ENCODE results near the gene DYRK1A.
"Not testable (repeated sequence)": the region's sequence is repeated elsewhere in the genome, so short reads cannot be mapped to it uniquely, and the experiment has no call there.

DYRK1A gene

DNA sequence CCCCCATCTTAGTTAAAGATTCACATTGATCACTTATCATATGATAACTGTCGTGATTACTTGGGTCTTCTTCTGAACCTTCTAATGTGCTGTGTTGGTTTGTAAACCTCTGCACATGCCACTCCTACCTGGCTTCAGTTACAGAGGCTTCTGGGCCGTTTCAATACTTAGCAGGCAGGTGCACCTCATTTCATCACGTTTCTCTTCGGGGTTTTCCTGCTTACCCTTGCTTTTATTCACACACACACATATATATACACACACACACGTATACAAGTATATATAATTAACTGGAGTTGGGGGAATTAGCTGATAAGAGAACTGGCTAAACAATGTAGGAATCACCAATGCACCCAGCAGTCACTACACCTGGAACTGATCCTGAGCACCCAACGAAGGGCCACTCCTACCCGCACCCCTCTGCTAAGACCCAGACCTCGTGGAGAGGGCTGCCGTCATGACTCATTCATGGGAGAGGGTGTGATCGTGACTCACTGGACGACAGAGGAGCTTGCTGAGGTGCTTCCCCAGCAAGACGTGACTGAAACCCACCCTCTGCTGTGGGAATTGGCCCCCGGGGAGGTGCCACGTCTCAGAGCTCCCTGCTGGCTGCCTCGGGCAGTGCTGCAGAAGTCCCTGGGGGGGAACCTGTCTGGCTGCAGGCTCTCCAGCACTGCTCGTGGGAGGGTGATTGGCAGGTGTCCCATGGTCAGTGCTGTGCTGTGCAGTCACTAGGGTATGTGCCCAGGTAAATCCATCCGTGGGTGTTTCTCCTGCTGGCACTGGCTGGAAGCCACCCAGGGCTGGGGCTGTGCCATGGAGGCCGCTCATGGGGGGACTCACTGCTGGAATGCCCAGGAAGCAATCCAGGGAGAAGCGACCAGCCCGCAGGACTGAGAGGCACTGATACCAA is 166.6 kb downstream of the DYRK1A start:
- no peak for DNase-seq

DNA sequence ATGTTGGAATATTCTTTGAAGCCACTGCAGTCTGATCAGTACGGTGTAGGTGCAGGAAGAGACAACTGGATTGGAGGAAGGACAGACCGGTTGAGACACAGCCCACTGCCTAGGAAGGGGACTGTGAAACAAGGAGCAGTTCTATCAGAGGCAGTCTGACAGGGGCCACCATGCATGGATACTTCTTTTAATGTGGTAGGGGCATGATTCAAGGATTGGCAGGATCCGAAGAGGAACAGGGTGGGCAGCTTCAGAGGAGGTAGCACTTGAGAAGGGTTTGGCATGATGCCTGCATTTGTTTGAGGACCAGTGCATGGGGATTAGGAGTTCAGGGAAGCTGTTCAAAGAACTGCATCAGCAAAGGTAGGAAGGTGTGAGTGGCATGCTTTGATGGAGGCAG is 167.9 kb downstream of the DYRK1A start:
- DNase-seq, result no peak

DNA sequence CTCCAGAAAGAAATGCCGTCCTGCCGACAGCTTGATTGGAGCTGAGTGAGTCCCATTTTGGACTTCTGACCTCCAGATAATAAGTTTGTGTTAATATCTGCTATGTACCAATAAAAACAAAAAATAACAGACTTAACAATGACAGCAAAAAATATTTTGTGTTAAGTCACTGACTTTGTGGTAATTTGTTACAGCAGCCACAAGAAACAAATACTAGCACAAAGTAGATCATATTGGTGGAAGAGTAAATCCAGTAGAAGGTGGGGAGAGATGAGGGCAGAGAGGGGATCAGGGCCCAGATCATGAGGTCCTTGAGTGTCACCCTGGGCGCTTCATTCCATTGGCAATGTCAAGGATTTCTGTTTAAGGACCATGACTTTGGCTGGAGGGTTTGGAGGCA is 168.6 kb downstream of the DYRK1A start:
- no peak for DNase-seq

DNA sequence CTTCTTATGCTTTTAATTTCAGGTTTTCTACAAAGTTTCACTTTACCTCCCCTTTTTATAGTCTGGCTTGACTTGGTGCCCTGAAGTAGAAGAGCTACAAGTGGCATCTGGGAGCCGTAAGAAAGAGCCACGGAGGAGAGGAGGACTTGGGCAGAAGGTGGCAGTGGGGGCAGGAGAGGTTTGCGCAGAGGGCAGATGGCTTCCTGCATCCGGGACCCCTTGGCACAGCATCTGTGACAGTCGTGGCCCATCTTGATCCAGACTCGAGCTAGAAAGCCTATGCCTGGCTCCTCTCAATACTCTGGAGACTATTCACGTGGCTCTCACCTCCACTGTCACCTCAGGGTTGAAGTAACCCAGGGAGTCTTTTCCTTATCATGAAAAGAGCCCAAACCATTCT is 169.1 kb downstream of the DYRK1A start:
- DNase-seq, result no peak

DNA sequence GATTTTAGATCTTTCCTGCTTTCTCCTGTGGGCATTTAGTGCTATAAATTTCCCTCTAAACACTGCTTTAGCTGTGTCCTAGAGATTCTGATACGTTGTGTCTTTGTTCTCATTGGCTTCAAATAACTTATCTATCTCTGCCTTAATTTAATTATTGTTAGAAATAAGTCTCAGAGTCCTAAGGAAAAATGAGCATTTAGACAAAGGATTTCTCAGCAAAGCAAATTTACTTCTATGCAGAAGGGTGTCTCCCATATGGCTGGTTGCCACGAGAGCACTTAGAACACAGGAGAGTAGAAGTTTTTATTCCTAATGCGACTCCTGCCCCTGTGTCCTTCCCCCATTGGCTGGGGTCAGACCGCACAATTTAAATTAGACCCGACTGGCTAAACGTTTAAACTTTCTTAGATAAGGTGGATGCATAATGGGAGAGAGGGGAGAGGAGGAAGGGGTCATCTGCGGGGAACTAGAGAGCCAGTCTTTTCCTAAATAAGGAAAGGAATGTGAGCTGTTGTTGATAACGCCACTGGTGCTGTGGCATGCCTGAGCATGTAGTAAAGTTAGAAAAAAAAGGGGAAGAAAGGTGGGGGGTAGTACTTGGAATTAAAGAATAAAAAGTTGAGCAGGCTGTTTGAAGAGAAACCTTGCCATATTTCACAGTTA is 170.2 kb downstream of the DYRK1A start:
- DNase-seq, result no peak

DNA sequence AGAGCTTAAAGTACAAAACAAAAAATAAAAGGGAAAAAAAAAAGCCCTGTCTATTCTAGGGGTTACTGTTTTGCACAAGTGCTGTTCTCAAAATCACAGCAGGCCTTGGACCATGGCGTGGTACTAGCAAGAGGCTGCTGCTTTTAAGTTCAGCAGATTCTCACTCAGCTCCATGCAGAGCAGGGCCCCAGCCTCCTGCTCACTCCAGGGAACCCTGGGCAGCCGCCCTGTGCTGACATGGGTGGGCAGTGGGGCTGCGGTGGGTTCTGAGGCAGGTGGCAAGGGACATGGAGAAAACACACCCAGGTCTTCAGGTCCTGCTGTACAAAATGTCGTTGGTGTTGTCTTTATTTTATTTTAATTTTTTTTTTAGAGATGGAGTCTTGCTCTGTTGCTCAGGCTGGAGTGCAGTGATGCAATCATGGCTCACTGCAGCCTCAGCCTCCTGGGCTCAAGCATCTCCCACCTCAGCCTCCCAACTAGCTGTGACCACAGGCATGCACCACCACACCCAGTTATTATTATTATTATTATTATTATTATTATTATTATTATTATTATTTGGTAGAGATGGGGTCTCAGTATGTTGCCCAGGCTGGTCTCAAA is 170.9 kb downstream of the DYRK1A start:
- DNase-seq, result no peak

DNA sequence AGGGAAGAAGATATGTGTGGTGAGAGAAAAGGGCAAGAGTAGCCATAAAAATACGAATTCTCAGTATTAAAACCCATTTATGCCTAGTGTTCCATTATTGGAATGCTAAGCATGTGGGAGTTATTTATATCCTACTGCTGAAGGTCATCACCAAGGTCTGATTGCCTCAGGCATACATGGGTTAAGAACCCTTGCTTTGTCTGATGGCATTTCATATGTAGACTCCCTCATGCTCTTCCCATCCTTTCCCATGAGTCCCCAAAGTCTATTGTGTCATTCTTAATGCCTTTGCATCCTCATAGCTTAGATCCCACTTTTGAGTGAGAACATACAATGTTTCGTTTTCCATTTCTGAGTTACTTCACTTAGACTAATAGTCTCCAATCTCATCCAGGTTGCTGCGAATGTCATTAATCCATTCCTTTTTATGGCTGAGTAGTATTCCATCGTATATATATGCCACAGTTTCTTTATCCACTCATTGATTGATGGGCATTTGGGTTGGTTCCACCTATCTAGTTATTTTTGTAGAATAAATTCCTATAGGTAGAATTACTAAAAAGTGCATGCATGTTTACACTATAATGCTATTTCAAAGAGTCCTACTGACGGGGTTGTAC is 172.5 kb downstream of the DYRK1A start:
- no peak for DNase-seq

DNA sequence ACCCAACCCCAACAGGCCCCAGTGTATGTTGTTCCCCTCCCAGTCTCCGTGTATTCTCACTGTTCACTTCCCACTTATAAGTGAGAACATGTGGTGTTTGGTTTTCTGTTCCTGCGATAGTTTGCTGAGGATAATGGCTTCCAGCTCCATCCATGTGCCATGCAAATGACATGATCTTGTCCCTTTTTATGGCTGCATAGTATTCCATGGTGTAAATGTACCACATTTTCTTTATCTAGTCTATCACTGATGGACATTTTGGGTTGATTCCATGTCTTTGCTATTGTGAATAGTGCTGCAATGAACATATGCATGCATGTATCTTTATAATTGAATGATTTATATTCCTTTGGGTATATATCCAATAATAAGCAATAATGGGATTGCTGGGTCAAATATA is 174.6 kb downstream of the DYRK1A start:
- not testable (repeated sequence) for DNase-seq

DNA sequence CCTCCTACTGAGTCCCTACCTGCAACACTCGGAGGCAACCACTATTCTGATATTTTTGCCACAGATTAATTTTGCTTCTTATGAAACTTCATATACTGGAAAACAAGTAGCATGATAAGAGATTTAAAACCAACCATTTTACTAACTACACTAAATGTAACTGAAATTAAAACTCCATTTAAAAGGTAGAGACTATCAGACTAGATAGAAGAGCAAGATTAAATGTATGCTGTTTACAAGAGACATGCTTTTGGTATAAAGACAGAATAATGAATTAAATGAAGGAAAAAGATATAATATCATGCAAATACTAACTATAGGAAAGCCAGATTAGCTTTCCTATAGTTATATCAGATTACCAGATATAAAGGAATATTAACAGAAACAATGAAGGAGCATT is 175.9 kb downstream of the DYRK1A start:
- DNase-seq, result no peak

DNA sequence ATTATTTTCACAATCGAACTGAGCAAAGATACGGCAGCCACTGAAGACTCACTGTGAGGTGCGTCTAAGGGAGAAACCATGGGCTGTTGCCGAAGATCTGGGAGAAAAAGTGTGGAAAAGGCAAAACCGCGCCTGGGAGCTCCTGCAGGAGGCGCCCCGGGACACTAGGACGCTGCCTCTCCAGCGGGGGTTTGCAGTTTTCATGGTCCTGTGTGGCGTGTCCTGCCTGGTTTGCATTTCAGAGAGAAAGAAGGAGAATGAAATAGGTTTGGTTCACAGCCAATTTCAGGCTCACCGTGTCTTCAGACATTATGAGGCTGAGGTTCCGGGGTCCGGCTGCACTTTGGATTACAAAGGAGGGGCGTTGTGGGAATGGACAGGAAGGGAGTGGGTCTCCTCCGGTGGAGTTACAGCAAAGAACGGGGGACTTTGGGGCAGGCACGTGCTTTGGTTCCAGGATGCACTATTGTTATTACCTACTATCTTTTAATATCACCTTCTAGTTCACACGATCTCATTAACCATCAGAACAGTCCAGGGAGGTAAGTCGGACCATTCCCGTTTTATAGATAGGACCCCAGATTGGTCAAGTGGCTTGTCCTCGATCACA is 179.8 kb downstream of the DYRK1A start:
- no peak for DNase-seq

DNA sequence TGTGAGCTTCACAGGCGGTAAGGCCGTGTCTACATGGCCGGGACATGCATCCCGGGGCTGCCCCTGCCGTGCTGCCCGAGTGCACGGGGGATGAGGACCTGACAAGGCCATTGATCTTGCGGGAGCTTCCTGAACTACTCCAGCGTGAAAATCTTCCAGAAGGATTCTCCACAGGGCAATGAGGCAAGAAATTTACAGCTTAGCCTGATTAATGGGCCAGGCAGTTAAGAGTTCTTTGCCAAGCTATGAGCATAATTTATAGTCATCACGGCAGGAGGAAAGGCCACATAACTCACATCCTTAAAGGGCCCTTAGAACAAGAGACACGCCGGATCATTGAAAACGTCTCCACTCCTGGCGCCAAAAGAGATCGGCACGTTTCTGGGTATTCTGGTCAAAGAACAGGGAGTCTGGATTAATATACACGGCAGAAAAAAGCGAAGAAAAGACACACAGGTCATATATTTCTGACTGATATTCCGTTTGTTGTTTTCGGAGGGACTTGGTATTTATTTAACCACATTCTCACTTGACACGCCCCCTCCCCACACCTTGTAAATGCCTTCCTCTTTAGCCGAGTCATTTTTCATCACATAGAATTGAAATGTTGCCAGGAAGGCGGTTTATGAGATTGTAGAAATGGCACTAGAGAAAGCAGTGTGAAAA is 180.5 kb downstream of the DYRK1A start:
- no peak for DNase-seq

DNA sequence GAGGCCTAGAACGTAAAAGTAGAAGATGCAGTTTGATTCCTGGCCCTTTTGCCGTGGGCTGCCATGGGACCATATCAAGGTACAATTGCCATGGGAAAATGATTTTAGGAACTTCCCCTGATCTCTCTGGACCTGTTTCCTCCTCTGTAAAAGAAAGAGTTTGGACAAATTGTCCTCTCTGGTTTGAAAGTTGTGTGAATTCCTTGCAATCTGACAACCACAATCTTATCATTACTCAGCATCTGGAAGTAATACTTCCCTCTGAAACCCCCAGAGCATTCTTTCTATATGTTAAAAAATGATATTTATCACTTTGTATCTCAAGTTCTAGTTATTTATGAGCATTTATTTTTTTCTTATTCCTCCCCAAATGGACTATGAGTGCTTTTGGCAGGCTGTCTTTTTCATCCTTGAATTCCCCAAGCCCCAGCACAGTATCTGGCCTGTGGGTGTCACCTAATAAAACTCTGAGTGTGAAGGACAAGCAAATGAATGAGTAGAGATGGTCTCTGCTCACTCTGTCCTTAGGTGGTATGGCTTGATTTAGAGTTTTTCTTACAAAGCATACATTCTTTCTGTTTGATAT is 181.1 kb downstream of the DYRK1A start:
- DNase-seq, result no peak

DNA sequence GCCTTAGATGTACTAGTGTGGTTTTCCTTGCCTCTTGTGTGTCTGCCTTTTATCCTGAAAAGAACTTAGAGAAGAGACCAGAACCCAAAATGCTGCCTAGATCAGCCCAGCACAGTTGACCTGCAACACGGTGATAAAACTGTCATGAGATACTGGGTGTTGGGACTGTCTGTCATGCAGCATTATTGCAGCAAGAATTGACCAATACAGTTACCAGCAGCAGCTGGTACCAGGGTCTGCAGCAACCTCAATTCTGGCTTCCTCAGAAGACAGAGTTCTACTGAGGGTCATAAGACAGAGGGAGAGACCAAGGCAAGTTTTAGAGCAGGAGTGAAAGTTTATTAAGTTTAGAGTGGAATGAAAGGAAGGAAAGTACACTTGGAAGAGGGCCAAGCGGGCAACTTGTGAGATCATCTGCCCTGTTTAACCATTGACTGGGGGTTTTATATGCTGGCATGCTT is 182.0 kb downstream of the DYRK1A start:
- no peak for DNase-seq

DNA sequence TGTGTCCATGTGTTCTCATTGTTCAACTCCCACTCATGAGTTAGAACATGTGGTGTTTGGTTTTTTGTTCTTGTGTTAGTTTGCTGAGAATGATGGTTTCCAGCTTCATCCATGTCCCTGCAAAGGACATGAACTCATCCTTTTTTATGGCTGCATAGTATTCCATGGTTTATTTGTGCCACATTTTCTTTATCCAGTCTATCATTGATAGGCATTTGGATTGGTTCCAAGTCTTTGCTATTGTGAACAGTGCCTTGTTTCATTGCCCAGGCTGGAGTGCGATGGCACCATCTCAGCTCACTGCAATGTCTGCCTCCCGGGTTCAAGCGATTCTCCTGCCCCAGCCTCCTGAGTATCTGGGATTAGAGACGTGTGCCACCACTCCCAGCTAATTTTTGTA is 183.2 kb downstream of the DYRK1A start:
- DNase-seq, result not testable (repeated sequence)

DNA sequence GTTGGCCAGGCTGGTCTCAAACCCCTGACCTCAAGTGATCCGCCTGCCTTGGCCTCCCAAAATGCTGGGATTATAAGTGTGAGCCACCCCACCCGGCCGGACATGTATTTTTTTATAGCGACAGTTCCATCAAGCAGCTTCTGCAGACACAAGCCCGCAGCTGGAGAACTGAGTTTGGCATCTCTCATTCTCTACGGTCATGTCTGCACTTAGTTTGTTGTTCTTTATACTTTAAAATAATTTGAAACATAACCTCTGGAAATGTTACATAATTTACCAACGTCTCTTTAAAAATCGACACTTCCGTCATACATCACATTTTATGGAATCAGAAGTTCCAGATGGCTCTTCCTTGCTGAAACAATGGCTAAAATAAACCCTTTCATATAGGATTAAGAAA is 183.6 kb downstream of the DYRK1A start:
- DNase-seq, result no peak

DNA sequence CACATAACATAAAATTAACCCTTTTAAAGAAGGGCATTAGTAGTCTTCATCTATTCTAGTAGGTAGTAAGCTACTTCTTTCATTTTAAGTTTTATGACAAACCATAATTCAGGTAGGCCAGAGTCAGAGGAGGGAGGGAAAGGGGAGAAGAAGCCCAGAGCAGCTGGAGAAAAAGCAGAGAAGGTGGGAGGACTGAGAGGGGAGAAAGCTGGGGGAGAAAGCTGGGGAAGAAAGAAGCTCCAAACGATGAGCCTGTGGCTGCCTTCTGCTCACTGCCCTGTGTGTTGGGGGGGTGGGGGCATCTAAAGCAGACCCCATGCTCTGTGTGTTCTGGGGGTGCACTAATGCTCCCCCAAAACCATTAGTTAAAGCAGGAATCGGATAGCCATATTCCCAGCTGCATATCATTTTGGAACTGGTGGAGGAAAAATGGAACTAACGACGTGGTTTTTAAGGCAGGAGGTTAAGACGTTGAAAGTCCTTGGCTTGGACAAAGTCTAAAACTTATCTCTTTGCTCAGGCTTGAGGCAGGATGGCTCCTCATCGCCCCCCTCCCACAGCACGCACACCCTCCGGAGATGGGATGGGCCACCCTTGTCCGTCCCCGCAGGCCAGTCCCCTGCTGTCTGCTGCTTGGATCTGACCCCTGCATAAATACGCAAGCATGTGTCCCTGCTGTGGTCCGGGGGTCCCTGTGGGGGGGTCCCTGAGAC is 184.2 kb downstream of the DYRK1A start:
- no peak for DNase-seq

DNA sequence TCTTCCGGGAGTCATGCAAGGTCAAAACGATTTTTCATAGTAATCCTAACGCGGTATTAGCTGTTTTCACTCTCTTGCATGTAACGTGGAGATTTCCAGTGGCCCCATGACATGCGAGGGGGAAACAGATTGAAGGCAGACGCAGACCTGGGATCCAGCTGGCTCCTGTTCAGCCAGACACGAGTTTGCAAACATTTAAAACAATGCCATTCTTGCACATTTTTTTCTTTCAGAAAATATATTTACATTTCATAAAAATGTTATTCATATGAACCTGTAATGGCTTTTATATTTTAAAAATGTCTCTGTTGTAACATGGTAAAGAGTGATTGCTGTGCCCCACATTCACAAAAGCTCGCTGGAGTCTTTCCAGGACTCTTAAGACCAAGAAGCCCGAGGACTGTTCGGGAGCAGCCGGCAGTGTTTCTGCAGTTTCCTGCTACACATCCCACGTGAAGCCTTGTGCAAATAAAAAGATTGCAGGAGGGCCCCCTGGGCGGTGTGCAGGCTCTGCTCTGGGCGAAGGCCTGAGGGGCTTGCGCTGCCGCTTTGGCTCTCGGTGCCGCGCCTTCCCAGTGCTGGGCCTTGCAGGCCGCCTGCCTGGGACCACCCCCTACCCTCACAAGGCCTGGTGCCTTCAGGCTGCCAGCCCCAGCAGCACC is 184.9 kb downstream of the DYRK1A start:
- no peak for DNase-seq

DNA sequence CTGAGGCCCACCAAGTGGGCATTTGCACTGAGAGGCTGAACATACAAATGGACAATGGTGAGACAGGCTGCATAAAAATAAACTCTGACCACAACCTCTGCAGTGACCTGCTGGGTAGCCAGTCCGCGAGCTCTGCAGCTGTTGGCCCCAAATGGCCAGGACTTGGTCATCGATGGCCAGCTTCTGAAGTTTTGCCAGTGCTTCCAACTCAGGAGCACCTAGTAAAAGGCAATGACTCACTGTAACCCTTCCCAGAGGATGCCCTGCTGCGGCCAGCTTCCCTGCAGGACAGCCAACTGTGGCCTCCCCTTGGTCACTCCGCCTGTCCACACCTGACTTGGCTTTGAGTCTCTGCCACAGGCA is 185.4 kb downstream of the DYRK1A start:
- no peak for DNase-seq

DNA sequence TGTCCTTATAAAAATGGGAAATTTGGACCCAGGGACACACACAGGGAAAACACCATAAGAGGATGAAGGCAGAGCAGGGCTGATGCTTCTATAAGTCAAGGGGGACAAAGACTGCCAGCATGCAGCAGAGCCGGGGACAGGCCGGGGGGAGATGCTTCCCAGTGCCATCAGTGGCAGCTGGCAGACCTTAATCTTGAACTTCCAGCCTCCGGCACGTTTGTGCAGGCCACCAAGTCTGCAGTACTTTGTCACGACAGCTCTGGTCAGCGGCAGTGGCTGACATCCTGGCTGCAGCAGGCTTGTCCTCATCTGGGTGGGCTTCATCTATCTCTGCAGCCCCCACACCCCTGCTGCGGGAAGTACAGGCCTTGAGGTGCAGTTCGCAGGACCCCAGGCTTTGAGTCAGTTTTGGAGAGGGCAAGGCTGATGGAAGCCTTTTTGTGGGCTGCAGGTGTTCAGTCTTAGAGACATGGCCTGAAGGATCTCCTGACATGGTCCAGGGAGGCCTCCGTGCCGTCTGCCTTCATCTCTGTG is 186.0 kb downstream of the DYRK1A start:
- no peak for DNase-seq

DNA sequence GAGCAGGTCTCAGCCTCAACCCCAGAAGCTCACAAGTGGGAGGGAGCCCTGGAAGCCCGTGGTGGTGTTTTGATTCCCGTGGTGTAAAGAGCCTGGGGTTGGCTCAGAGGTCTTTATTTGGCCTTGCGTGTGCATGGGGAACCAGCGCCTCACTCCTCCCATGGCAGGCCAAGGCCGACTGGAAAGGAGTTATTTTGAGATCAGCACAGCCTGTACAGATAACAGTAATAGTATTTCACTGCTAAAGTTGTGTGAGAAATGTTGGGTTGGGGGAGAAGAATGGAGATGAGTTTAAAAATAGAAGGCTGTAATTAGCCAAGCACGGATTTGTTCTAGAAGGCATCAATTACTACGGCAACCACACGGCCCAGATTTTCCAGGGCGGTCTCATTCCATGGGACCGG is 186.5 kb downstream of the DYRK1A start:
- DNase-seq, result no peak
